WTC11 (cell line): ENCODE measurements around the gene C7. TPM values are rescaled to one million over a fixed set of nuclear protein-coding genes. Genes with fewer than 3 reads are reported as not detected.

Experiments
- ATAC-seq: fragments of 200-7000 bp; cut with Tn5 transposase; 2 replicates; pipeline ENCODE4 v1.10.0; 2021; ENCODE audit warnings: mild to moderate bottlenecking, moderate library complexity
- CTCF ChIA-PET: fragments of 300-600 bp; sonication (Branson Sonifier 250); formaldehyde crosslinking; loops from one replicate; lab custom pipeline; 2021; ENCODE audit warnings: antibody characterized with exemption; lab: Charles Lee
- POLR2A ChIA-PET: fragments of 350-600 bp; sonication (Branson Sonifier 250); formaldehyde crosslinking; loops from one replicate; lab custom pipeline; 2021; ENCODE audit warnings: antibody characterized with exemption; lab: Charles Lee
- DNase-seq: peaks from one replicate; pipeline ENCODE4 v3.0.0; 2021; ENCODE audit warnings: low spot score
- H3K27ac Mint-ChIP-seq: 2 replicates; pipeline ENCODE4 v1.8.0; 2021; ENCODE audit warnings: mixed read lengths
- H3K27me3 Mint-ChIP-seq: 2 replicates; pipeline ENCODE4 v1.8.0; 2021; ENCODE audit warnings: low read depth, mild to moderate bottlenecking, moderate library complexity, mixed read lengths
- H3K36me3 Mint-ChIP-seq: 2 replicates; pipeline ENCODE4 v1.8.0; 2021; ENCODE audit warnings: mixed read lengths
- H3K4me1 Mint-ChIP-seq: 2 replicates; pipeline ENCODE4 v1.8.0; 2022; ENCODE audit warnings: mixed read lengths
- H3K4me3 Mint-ChIP-seq: 2 replicates; pipeline ENCODE4 v1.8.0; 2021; ENCODE audit warnings: mild to moderate bottlenecking, moderate library complexity, mixed read lengths
- H3K9me3 Mint-ChIP-seq: 2 replicates; pipeline ENCODE4 v1.8.0; 2021; ENCODE audit warnings: mixed read lengths
- ATF2 ChIP-seq: sonication (generic); formaldehyde crosslinking; IDR thresholded peaks from 2 replicates; pipeline ENCODE4 v1.8.1; 2022; ENCODE audit warnings: low read depth, missing genetic modification reagents, borderline replicate concordance
- CBFB ChIP-seq: sonication (generic); formaldehyde crosslinking; IDR thresholded peaks from 2 replicates; pipeline ENCODE4 v1.8.1; 2022; ENCODE audit warnings: mild to moderate bottlenecking, low read depth, missing genetic modification reagents
- CREM ChIP-seq: sonication (generic); formaldehyde crosslinking; IDR thresholded peaks from 2 replicates; pipeline ENCODE4 v1.8.1; 2022; ENCODE audit warnings: mild to moderate bottlenecking, missing genetic modification reagents, moderate library complexity
- ETV6 ChIP-seq: sonication (generic); formaldehyde crosslinking; IDR thresholded peaks from 2 replicates; pipeline ENCODE4 v1.8.1; 2022; ENCODE audit warnings: mild to moderate bottlenecking, missing genetic modification reagents
- FOXK1 ChIP-seq: sonication (generic); formaldehyde crosslinking; IDR thresholded peaks from 2 replicates; pipeline ENCODE4 v1.8.0; 2022; ENCODE audit warnings: mild to moderate bottlenecking, moderate library complexity, missing genetic modification reagents
- FOXP1 ChIP-seq: sonication (generic); formaldehyde crosslinking; IDR thresholded peaks from 2 replicates; pipeline ENCODE4 v1.8.0; 2022; ENCODE audit warnings: missing genetic modification reagents, mild to moderate bottlenecking, moderate library complexity, borderline replicate concordance
- GABPB1 ChIP-seq: sonication (generic); formaldehyde crosslinking; IDR thresholded peaks from 2 replicates; pipeline ENCODE4 v1.8.1; 2023; ENCODE audit warnings: mild to moderate bottlenecking, missing genetic modification reagents
- GTF2I ChIP-seq: fragments of 250-450 bp; sonication (Bioruptor Pico); conservative IDR thresholded peaks from 2 replicates; pipeline ENCODE4 v1.4.0; 2021; ENCODE audit warnings: mild to moderate bottlenecking
- IRF2 ChIP-seq: sonication (generic); formaldehyde crosslinking; IDR thresholded peaks from 2 replicates; pipeline ENCODE4 v1.8.0; 2022; ENCODE audit warnings: low read depth, missing genetic modification reagents, borderline replicate concordance
- MYBL2 ChIP-seq: sonication (generic); formaldehyde crosslinking; IDR thresholded peaks from 2 replicates; pipeline ENCODE4 v1.8.1; 2023; ENCODE audit warnings: mild to moderate bottlenecking, moderate library complexity, missing genetic modification reagents
- NFE2L1 ChIP-seq: sonication (generic); formaldehyde crosslinking; IDR thresholded peaks from 2 replicates; pipeline ENCODE4 v1.8.1; 2023; ENCODE audit warnings: missing genetic modification reagents
- NR1H2 ChIP-seq: sonication (generic); formaldehyde crosslinking; IDR thresholded peaks from 2 replicates; pipeline ENCODE4 v1.9.0; 2021; ENCODE audit warnings: mild to moderate bottlenecking, moderate library complexity, missing genetic modification reagents
- PREB ChIP-seq: sonication (generic); formaldehyde crosslinking; IDR thresholded peaks from 2 replicates; pipeline ENCODE4 v1.8.1; 2022; ENCODE audit warnings: mild to moderate bottlenecking, missing genetic modification reagents, moderate library complexity, borderline replicate concordance
- SMAD3 ChIP-seq: sonication (generic); formaldehyde crosslinking; IDR thresholded peaks from 2 replicates; pipeline ENCODE4 v1.8.0; 2022; ENCODE audit warnings: missing genetic modification reagents, mild to moderate bottlenecking, borderline replicate concordance
- TEAD4 ChIP-seq: sonication (generic); formaldehyde crosslinking; IDR thresholded peaks from 2 replicates; pipeline ENCODE4 v1.8.0; 2022; ENCODE audit warnings: mild to moderate bottlenecking, missing genetic modification reagents
- TP53 ChIP-seq: sonication (generic); formaldehyde crosslinking; IDR thresholded peaks from 2 replicates; pipeline ENCODE4 v1.8.1; 2023; ENCODE audit warnings: mild to moderate bottlenecking, missing genetic modification reagents
- total RNA-seq: library from RNA; stranded (reverse); gene quantifications from 3 replicates; pipeline ENCODE4 v1.2.3, GENCODE V29; 2021
- TF ChIP-seq, protein P1 (sequence below): fragments of 200-600 bp; IDR thresholded peaks from 2 replicates; pipeline ENCODE4 v1.8.0; 2022; ENCODE audit warnings: antibody characterized with exemption
- TF ChIP-seq, protein P2 (sequence below): sonication (generic); formaldehyde crosslinking; IDR thresholded peaks from 2 replicates; pipeline ENCODE4 v1.8.1; 2023; ENCODE audit warnings: mild to moderate bottlenecking, missing genetic modification reagents
- TF ChIP-seq, protein P3 (sequence below): sonication (generic); formaldehyde crosslinking; IDR thresholded peaks from 2 replicates; pipeline ENCODE4 v1.8.1; 2023; ENCODE audit warnings: mild to moderate bottlenecking, moderate library complexity, missing genetic modification reagents
- TF ChIP-seq, protein P4 (sequence below): fragments of 250-450 bp; sonication (Bioruptor Pico); IDR thresholded peaks from 2 replicates; pipeline ENCODE4 v1.8.0; 2021; ENCODE audit warnings: mild to moderate bottlenecking

Gene C7
- total RNA-seq, 1 experiment from 2014 or later, result 4.5 TPM

GRCh38 chr5:40904205-40904993, 4.9 kb upstream of the C7 start:
- Mint-ChIP-seq H3K4me1 (peaks cover 14% of the 10 kb centered on the region), H3K27ac (no peak overlapping the region), H3K9me3 (peaks cover 11% of the 10 kb centered on the region), H3K36me3 (no peaks in the 10 kb centered on the region), H3K4me3 (no peak overlapping the region), H3K27me3 (no peaks in the 10 kb centered on the region)
- CTCF ChIA-PET, result interaction anchor here (0.5 to 1.9 kb wide), 49 partner anchors 9 to 905 kb away, joined by 3 to 28 read pairs (median 4); partner anchors contain the start of genes C6, PLCXD3 and PRKAA1
- DNase-seq (peak; percentile 68), ATAC-seq (peak; percentile 99)
- POLR2A ChIA-PET, result interaction anchor here (0.6 kb wide), 1 partner anchor 70 kb away, joined by 4 read pairs; no protein-coding TSS in a partner anchor
- TF ChIP-seq NR1H2 (no peak), FOXK1 (CRISPR knock-in tag) (no peak), CREM (CRISPR knock-in tag) (no peak; the same call in 1 of the 2 replicates), GTF2I (CRISPR knock-in tag) (no peak), CBFB (CRISPR knock-in tag) (no peak)
- TF ChIP-seq, protein P1, sequence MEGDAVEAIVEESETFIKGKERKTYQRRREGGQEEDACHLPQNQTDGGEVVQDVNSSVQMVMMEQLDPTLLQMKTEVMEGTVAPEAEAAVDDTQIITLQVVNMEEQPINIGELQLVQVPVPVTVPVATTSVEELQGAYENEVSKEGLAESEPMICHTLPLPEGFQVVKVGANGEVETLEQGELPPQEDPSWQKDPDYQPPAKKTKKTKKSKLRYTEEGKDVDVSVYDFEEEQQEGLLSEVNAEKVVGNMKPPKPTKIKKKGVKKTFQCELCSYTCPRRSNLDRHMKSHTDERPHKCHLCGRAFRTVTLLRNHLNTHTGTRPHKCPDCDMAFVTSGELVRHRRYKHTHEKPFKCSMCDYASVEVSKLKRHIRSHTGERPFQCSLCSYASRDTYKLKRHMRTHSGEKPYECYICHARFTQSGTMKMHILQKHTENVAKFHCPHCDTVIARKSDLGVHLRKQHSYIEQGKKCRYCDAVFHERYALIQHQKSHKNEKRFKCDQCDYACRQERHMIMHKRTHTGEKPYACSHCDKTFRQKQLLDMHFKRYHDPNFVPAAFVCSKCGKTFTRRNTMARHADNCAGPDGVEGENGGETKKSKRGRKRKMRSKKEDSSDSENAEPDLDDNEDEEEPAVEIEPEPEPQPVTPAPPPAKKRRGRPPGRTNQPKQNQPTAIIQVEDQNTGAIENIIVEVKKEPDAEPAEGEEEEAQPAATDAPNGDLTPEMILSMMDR, result peak; percentile 87
- TF ChIP-seq, protein P2, sequence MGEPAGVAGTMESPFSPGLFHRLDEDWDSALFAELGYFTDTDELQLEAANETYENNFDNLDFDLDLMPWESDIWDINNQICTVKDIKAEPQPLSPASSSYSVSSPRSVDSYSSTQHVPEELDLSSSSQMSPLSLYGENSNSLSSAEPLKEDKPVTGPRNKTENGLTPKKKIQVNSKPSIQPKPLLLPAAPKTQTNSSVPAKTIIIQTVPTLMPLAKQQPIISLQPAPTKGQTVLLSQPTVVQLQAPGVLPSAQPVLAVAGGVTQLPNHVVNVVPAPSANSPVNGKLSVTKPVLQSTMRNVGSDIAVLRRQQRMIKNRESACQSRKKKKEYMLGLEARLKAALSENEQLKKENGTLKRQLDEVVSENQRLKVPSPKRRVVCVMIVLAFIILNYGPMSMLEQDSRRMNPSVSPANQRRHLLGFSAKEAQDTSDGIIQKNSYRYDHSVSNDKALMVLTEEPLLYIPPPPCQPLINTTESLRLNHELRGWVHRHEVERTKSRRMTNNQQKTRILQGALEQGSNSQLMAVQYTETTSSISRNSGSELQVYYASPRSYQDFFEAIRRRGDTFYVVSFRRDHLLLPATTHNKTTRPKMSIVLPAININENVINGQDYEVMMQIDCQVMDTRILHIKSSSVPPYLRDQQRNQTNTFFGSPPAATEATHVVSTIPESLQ (CRISPR knock-in tag), result no peak

- ATAC-seq, result peak; percentile 26
- ChIA-PET POLR2A (interaction anchor here (0.6 kb wide), 1 partner anchor 69 kb away, joined by 4 read pairs; no protein-coding TSS in a partner anchor), CTCF (interaction anchor here (0.6 to 1.9 kb wide), 31 partner anchors 9 to 618 kb away, joined by 3 to 28 read pairs (median 5); partner anchors contain the start of genes C6, PLCXD3 and PRKAA1)
- Mint-ChIP-seq H3K36me3 (no peaks in the 10 kb centered on the region), H3K4me1 (peaks cover 20% of the 10 kb centered on the region), H3K27me3 (no peaks in the 10 kb centered on the region), H3K9me3 (peaks cover 7% of the 10 kb centered on the region; the same call in 1 of the 2 replicates), H3K4me3 (no peak overlapping the region), H3K27ac (peak overlapping the region; percentile 8; the same call in 1 of the 2 replicates)
- DNase-seq, result no peak
- TF ChIP-seq PREB (CRISPR knock-in tag) (no peak), TP53 (no peak), SMAD3 (CRISPR knock-in tag) (no peak), ETV6 (CRISPR knock-in tag) (no peak), ATF2 (no peak), MYBL2 (no peak), FOXP1 (CRISPR knock-in tag) (no peak), IRF2 (no peak), TEAD4 (CRISPR knock-in tag) (no peak), NFE2L1 (CRISPR knock-in tag) (no peak), GABPB1 (no peak)
- TF ChIP-seq, protein P3, sequence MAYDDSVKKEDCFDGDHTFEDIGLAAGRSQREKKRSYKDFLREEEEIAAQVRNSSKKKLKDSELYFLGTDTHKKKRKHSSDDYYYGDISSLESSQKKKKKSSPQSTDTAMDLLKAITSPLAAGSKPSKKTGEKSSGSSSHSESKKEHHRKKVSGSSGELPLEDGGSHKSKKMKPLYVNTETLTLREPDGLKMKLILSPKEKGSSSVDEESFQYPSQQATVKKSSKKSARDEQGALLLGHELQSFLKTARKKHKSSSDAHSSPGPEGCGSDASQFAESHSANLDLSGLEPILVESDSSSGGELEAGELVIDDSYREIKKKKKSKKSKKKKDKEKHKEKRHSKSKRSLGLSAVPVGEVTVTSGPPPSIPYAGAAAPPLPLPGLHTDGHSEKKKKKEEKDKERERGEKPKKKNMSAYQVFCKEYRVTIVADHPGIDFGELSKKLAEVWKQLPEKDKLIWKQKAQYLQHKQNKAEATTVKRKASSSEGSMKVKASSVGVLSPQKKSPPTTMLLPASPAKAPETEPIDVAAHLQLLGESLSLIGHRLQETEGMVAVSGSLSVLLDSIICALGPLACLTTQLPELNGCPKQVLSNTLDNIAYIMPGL (CRISPR knock-in tag), result no peak
- TF ChIP-seq, protein P4, sequence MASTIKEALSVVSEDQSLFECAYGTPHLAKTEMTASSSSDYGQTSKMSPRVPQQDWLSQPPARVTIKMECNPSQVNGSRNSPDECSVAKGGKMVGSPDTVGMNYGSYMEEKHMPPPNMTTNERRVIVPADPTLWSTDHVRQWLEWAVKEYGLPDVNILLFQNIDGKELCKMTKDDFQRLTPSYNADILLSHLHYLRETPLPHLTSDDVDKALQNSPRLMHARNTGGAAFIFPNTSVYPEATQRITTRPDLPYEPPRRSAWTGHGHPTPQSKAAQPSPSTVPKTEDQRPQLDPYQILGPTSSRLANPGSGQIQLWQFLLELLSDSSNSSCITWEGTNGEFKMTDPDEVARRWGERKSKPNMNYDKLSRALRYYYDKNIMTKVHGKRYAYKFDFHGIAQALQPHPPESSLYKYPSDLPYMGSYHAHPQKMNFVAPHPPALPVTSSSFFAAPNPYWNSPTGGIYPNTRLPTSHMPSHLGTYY (CRISPR knock-in tag), result no peak
These were observed 4.3 kb upstream of the C7 start for GRCh38 chr5:40904994-40905306.
